K562 (cell line): Measurements from ENCODE around the gene HOXB5. TPM values are rescaled to one million over a fixed set of nuclear protein-coding genes. Genes with fewer than 3 reads are reported as not detected.
A peak's percentile ranks its signal among the peaks of the same experiment; 100 is the strongest.

Source experiments
- ATAC-seq: fragments of 200-7000 bp; cut with Tn5 transposase; 3 replicates; pipeline ENCODE4 v1.9.1; 2020; ENCODE audit warnings: moderate library complexity
- BruUV-seq: library from RNA; stranded (reverse); fragments of 400-500 nt; replicated peaks from 2 replicates; lab custom pipeline; 2021; lab: Mats Ljungman, UMichigan
- CTCF ChIA-PET: fragments of 300-600 bp; formaldehyde crosslinking; extraction: SDS; loops from one replicate; lab custom pipeline; 2021; ENCODE audit warnings: low intra/inter-chr PET ratio; lab: Yijun Ruan, JAX
- POLR2A ChIA-PET: fragments of 300-600, 350-650 bp; sonication (Branson Sonifier 250); formaldehyde crosslinking; extraction: SDS; loops from one replicate; lab custom pipeline; 2021; ENCODE audit warnings: antibody characterized with exemption, inconsistent platforms; lab: Yijun Ruan, JAX
- DNase-seq, 4 experiments: peaks; one replicate each; pipeline versions ENCODE4 v3.0.0 to v3.0.0-alpha.2; 2011 to 2018; ENCODE audit warnings: low spot score in 3 of 4, mixed read lengths in 3 of 4; ENCODE audit errors: extremely low read depth in 1 of 4
- FAIRE-seq: peaks from 2 replicates; lab custom pipeline; 2011; peaks lifted over from hg19 to GRCh38; lab: Jason Lieb, UNC
- H2AFZ ChIP-seq: 2 replicates; pipeline ENCODE4 v1.6.0; 2011; ENCODE audit warnings: low read depth, low read length, control low read depth, inconsistent platforms
- H3K27ac ChIP-seq: fragments of 200-600 bp; 3 replicates; pipeline ENCODE4 v1.8.0; 2011; ENCODE audit warnings: low read depth, mild to moderate bottlenecking, control low read depth, inconsistent platforms, low read length, moderate library complexity, mixed read lengths; ENCODE audit errors: extremely low read depth
- H3K27me3 ChIP-seq, 2 experiments: fragments of 300-600 bp in 1 of 2; 2 replicates in 1 of 2; 3 replicates in 1 of 2; pipeline versions ENCODE4 v1.6.0 to v1.8.0; 2011; ENCODE audit warnings: inconsistent platforms in 2 of 2, low read length in 2 of 2, mild to moderate bottlenecking in 1 of 2, mixed read lengths in 1 of 2, moderate library complexity in 1 of 2; ENCODE audit not compliant: control insufficient read depth in 2 of 2, insufficient read depth in 2 of 2
- H3K36me3 ChIP-seq: fragments of 300-600 bp; 3 replicates; pipeline ENCODE4 v1.8.0; 2011; ENCODE audit warnings: mild to moderate bottlenecking, low read length, inconsistent platforms; ENCODE audit not compliant: control insufficient read depth, insufficient read depth
- H3K4me1 ChIP-seq, 2 experiments: fragments of 200-600 bp in 1 of 2; replicated peaks in 1 of 2; 2 replicates in 1 of 2; 3 replicates in 1 of 2; pipeline versions ENCODE4 v1.5.1 to v1.8.0; 2011; ENCODE audit warnings: inconsistent platforms in 2 of 2, low read length in 2 of 2, mild to moderate bottlenecking in 1 of 2, mixed read lengths in 1 of 2, moderate library complexity in 1 of 2; ENCODE audit not compliant: control insufficient read depth in 2 of 2, insufficient read depth in 2 of 2
- H3K4me2 ChIP-seq: 2 replicates; pipeline ENCODE4 v1.6.1; 2011; ENCODE audit warnings: low read length, control low read depth, inconsistent platforms, mixed read lengths; ENCODE audit not compliant: insufficient read depth
- H3K4me3 ChIP-seq: fragments of 200-600 bp; sonication (generic), shearing (Covaris generic); 2 replicates; pipeline ENCODE4 v1.5.1; 2016; ENCODE audit warnings: control low read depth, inconsistent platforms
- H3K79me2 ChIP-seq: fragments of 200-600 bp; 3 replicates; pipeline ENCODE4 v1.8.0; 2011; ENCODE audit warnings: low read length, inconsistent platforms; ENCODE audit not compliant: control insufficient read depth, insufficient read depth
- H3K9ac ChIP-seq, 2 experiments: 2 replicates each; pipeline versions ENCODE4 v1.6.0 to v1.6.1; 2011; ENCODE audit warnings: low read depth in 2 of 2, low read length in 2 of 2, control low read depth in 1 of 2, inconsistent platforms in 1 of 2, mild to moderate bottlenecking in 1 of 2, mixed read lengths in 1 of 2; ENCODE audit not compliant: insufficient read depth in 1 of 2
- H3K9me1 ChIP-seq: one replicate; pipeline ENCODE4 v1.6.0; 2011; ENCODE audit warnings: inconsistent platforms, mild to moderate bottlenecking, low read length, moderate library complexity; ENCODE audit not compliant: control insufficient read depth, insufficient read depth
- H3K9me3 ChIP-seq: replicated peaks from 2 replicates; pipeline ENCODE4 v1.5.1; 2011; ENCODE audit warnings: low read depth, low read length, inconsistent platforms; ENCODE audit not compliant: control insufficient read depth, insufficient read depth
- H4K20me1 ChIP-seq: replicated peaks from 2 replicates; pipeline ENCODE4 v1.6.1; 2011; ENCODE audit warnings: low read length, inconsistent platforms, mixed read lengths; ENCODE audit not compliant: control insufficient read depth, insufficient read depth
- CXXC5 ChIP-seq: fragments of 250-450 bp; sonication (Bioruptor Pico); IDR thresholded peaks from 2 replicates; pipeline ENCODE4 v1.8.0; 2022; ENCODE audit warnings: inconsistent platforms, mild to moderate bottlenecking, moderate library complexity
- EP400 ChIP-seq: fragments of 450-650 bp; IDR thresholded peaks from 2 replicates; pipeline ENCODE4 v1.6.1; 2017; ENCODE audit warnings: antibody characterized with exemption, mild to moderate bottlenecking, moderate library complexity
- EWSR1 ChIP-seq: fragments of 450-650 bp; IDR thresholded peaks from 2 replicates; pipeline ENCODE4 v1.6.1; 2018; ENCODE audit warnings: borderline replicate concordance, mild to moderate bottlenecking, low read depth, moderate library complexity; ENCODE audit not compliant: partially characterized antibody
- FOXM1 ChIP-seq, 2 experiments: fragments of 450-650 bp in 1 of 2; sonication (generic) in 1 of 2; formaldehyde crosslinking in 1 of 2; IDR thresholded peaks; 2 replicates each; pipeline versions ENCODE4 v1.6.1 to v1.9.0; 2017 to 2022; ENCODE audit warnings: low read depth in 2 of 2, mild to moderate bottlenecking in 2 of 2, missing genetic modification reagents in 1 of 2, moderate library complexity in 1 of 2
- GATA2 ChIP-seq: sonication (generic); formaldehyde crosslinking; IDR thresholded peaks from 2 replicates; pipeline ENCODE4 v1.4.0; 2020; ENCODE audit warnings: mild to moderate bottlenecking, missing genetic modification reagents
- ILK ChIP-seq: fragments of 450-650 bp; IDR thresholded peaks from 2 replicates; pipeline ENCODE4 v1.6.1; 2016; ENCODE audit warnings: missing genetic modification characterization, low read depth, mild to moderate bottlenecking, missing compliant biosample characterization, moderate library complexity, borderline replicate concordance
- LEF1 ChIP-seq: fragments of 450-650 bp; IDR thresholded peaks from 2 replicates; pipeline ENCODE4 v1.6.1; 2016; ENCODE audit warnings: mild to moderate bottlenecking
- MEF2D ChIP-seq: conservative IDR thresholded peaks from 2 replicates; pipeline ENCODE4 v1.6.1; 2016; ENCODE audit warnings: low read depth, missing genetic modification characterization, missing compliant biosample characterization
- TBP ChIP-seq: optimal IDR thresholded peaks from 2 replicates; pipeline ENCODE3; 2011; ENCODE audit warnings: low read depth, low read length, improper control_type of control experiment
- ZNF551 ChIP-seq: fragments of 250-450 bp; sonication (Bioruptor Pico); IDR thresholded peaks from 2 replicates; pipeline ENCODE4 v1.5.0; 2021; ENCODE audit warnings: mild to moderate bottlenecking, moderate library complexity
- WGBS: fragments of 100-300 bp; shearing (Covaris generic); methylation state at CpG from one replicate; pipeline ENCODE4 v1.1.6; 2016; ENCODE audit warnings: low coverage, mixed read lengths; ENCODE audit not compliant: insufficient coverage; ENCODE audit errors: missing lambda C conversion rate; 5-methylcytosine and 5-hydroxymethylcytosine counted together
- in situ Hi-C: fragments of 300-500 bp; cut with MboI; formaldehyde crosslinking; loops from 4 replicates; pipeline ENCODE4 v1.15.0; 2018; ENCODE audit warnings: inconsistent platforms, mixed read lengths
- intact Hi-C: fragments of 100-400 bp; cut with micrococcal nuclease; formaldehyde crosslinking; loops from 2 replicates; pipeline ENCODE4 v1.14.2; 2022
- polyA plus RNA-seq, 8 experiments: library from polyadenylated mRNA; depleted of rRNA in 4 of 8; stranded (reverse) in 5 of 8; unstranded in 3 of 8; fragments of >200 nt; fragmentation: Nextera tagmentation in 2 of 8; fragmentation: Illumina TruSeq in 1 of 8; extraction: Ambion mirVana in 2 of 8; extraction: Trizol in 1 of 8; gene quantifications; 2 replicates each; pipeline versions ENCODE4 v1.2.1 to v1.2.3, GENCODE V29; 2011 to 2014; ENCODE audit warnings: inconsistent platforms in 1 of 8, missing spikeins in 1 of 8
- total RNA-seq, 7 experiments: library from RNA; depleted of rRNA in 6 of 7; stranded (reverse); fragments of >200 nt in 6 of 7; fragmentation: Illumina TruSeq in 2 of 7; extraction: Trizol in 2 of 7; gene quantifications; 2 replicates each; pipeline versions ENCODE4 v1.2.1 to v1.2.3, GENCODE V29; 2011 to 2021; ENCODE audit warnings: low replicate concordance in 1 of 7
- TF ChIP-seq, protein P1 (sequence below), 2 experiments: fragments of 450-650 bp; IDR thresholded peaks; 2 replicates each; pipeline ENCODE4 v1.6.1; 2018; ENCODE audit warnings: mild to moderate bottlenecking in 2 of 2, low read depth in 1 of 2; ENCODE audit not compliant: partially characterized antibody in 2 of 2
- TF ChIP-seq, protein P2 (sequence below): fragments of 200-800 bp; sonication (Bioruptor generic); IDR thresholded peaks from 2 replicates; pipeline ENCODE4 v1.6.1; 2017; ENCODE audit warnings: missing genetic modification characterization, missing compliant biosample characterization
- TF ChIP-seq, protein P3 (sequence below): sonication (generic); formaldehyde crosslinking; IDR thresholded peaks from 2 replicates; pipeline ENCODE4 v1.5.0; 2020; ENCODE audit warnings: missing genetic modification reagents

The HOXB5 gene
- total and polyA plus RNA-seq, 9 of the 15 experiments (the other 6 are each of a cell fraction or from before 2014, with no cell fraction given) = 0.24 to 2.7 (median 0.65) TPM

DNA sequence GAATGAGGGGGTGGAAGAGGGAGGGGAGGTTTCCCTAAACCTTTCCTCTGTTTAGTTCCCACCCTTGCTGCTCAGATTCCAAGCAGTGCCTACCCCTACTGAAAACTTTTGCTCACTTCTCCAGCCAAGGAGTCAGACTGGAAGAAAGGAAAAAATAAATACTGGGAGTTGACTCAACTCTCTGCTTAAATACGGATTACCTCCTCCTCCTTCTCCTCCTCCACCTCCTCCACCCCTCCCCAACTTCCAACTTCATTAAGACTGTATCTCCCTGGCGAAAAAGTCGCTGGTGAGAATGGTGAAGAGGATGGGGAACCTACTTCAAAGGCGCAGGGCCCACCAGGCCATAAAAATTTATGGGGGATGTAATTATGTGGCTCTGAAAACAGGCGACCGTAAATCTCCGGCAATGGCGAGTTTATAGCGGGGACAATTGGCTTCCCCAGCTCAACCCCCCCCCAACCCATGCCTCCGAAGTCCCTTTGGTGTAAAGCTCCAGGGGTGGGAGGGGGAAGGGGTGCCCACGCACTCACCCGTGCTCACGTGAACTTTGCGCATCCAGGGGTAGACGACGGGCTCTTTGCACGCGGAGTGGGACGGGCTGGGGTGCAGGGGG, 16.1 kb downstream of the HOXB5 start:
- Histone ChIP-seq H3K4me2 (peak overlapping the region; percentile 93), H3K79me2 (peaks cover 98% of the 10 kb centered on the region), H3K9me1 (no peaks in the 10 kb centered on the region), H3K36me3 (peaks cover 39% of the 10 kb centered on the region; the same call in 2 of the 3 replicates), H3K27ac (peak overlapping the region; percentile 95), H3K27me3 (no peaks in the 10 kb centered on the region), H3K4me1 (peaks cover 41 to 53% of the 10 kb centered on the region in 2 experiments), H3K4me3 (peak overlapping the region; percentile 71), H3K9me3 (no peaks in the 10 kb centered on the region), H4K20me1 (no peaks in the 10 kb centered on the region), H3K9ac (peak overlapping the region; percentile 95 to 97), H2AFZ (0 out of 2 replicates have a peak overlapping the region, but pooled peaks have one; percentile 27)
- FAIRE-seq = peak; percentile 56
- no TSS peak for BruUV-seq
- under 1% methylated on average over 19 of the region's 19 CpGs for WGBS
- in situ Hi-C loops (no loop called here), intact Hi-C loops (no loop called here)
- ChIA-PET CTCF (interaction anchor here (0.6 kb wide), 1 partner anchor 12 kb away, joined by 3 read pairs; no protein-coding TSS in a partner anchor), POLR2A (interaction anchor here (0.7 to 1.2 kb wide), 5 partner anchors 14 to 75 kb away, joined by 3 to 5 read pairs (median 3); partner anchors contain the start of gene HOXB5)
- ATAC-seq = peak; percentile 0; the same call in 2 of the 3 replicates
- DNase-seq = peak in 2 of 4 experiments; percentile 69 to 70
- TF ChIP-seq CXXC5 (CRISPR knock-in tag) (peak; percentile 39; the same call in 1 of the 2 replicates), LEF1 (peak; percentile 16; the same call in 1 of the 2 replicates), GATA2 (CRISPR knock-in tag) (no peak), ILK (tag) (no peak), FOXM1 (IDR thresholded peaks at IDR 0.05; ENCODE audit: low read depth) (no peak), FOXM1 (CRISPR knock-in tag; IDR thresholded peaks at IDR 0.05; ENCODE audit: low read depth) (no peak), EP400 (peak; percentile 13; the same call in 1 of the 2 replicates), TBP (peak; percentile 14), EWSR1 (no peak), MEF2D (no peak), ZNF551 (no peak)
- TF ChIP-seq, protein P1, sequence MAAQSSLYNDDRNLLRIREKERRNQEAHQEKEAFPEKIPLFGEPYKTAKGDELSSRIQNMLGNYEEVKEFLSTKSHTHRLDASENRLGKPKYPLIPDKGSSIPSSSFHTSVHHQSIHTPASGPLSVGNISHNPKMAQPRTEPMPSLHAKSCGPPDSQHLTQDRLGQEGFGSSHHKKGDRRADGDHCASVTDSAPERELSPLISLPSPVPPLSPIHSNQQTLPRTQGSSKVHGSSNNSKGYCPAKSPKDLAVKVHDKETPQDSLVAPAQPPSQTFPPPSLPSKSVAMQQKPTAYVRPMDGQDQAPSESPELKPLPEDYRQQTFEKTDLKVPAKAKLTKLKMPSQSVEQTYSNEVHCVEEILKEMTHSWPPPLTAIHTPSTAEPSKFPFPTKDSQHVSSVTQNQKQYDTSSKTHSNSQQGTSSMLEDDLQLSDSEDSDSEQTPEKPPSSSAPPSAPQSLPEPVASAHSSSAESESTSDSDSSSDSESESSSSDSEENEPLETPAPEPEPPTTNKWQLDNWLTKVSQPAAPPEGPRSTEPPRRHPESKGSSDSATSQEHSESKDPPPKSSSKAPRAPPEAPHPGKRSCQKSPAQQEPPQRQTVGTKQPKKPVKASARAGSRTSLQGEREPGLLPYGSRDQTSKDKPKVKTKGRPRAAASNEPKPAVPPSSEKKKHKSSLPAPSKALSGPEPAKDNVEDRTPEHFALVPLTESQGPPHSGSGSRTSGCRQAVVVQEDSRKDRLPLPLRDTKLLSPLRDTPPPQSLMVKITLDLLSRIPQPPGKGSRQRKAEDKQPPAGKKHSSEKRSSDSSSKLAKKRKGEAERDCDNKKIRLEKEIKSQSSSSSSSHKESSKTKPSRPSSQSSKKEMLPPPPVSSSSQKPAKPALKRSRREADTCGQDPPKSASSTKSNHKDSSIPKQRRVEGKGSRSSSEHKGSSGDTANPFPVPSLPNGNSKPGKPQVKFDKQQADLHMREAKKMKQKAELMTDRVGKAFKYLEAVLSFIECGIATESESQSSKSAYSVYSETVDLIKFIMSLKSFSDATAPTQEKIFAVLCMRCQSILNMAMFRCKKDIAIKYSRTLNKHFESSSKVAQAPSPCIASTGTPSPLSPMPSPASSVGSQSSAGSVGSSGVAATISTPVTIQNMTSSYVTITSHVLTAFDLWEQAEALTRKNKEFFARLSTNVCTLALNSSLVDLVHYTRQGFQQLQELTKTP (IDR thresholded peaks at IDR 0.05; ENCODE audit: low read depth in 1 of 2, partially characterized antibody in 2 of 2) = peak in 1 of 2 experiments; percentile 22
- TF ChIP-seq, protein P2, sequence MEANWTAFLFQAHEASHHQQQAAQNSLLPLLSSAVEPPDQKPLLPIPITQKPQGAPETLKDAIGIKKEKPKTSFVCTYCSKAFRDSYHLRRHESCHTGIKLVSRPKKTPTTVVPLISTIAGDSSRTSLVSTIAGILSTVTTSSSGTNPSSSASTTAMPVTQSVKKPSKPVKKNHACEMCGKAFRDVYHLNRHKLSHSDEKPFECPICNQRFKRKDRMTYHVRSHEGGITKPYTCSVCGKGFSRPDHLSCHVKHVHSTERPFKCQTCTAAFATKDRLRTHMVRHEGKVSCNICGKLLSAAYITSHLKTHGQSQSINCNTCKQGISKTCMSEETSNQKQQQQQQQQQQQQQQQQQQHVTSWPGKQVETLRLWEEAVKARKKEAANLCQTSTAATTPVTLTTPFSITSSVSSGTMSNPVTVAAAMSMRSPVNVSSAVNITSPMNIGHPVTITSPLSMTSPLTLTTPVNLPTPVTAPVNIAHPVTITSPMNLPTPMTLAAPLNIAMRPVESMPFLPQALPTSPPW = 0 out of 2 replicates have a peak, but pooled peaks have one; percentile 53
- TF ChIP-seq, protein P3, sequence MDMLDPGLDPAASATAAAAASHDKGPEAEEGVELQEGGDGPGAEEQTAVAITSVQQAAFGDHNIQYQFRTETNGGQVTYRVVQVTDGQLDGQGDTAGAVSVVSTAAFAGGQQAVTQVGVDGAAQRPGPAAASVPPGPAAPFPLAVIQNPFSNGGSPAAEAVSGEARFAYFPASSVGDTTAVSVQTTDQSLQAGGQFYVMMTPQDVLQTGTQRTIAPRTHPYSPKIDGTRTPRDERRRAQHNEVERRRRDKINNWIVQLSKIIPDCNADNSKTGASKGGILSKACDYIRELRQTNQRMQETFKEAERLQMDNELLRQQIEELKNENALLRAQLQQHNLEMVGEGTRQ (CRISPR knock-in tag) = 0 out of 2 replicates have a peak, but pooled peaks have one; percentile 18
